GM18526 (cell line): Measurements from ENCODE around the gene FTO.

Experiments
- POLR2A ChIP-seq: IDR thresholded peaks from 3 replicates; pipeline ENCODE4 v1.6.1; 2011; ENCODE audit not compliant: insufficient read length; ENCODE audit errors: extremely low read depth

The FTO gene

GRCh38 chr16:54048586-54049495, 344.9 kb downstream of the FTO start:
- no peak for TF ChIP-seq POLR2A

GRCh38 chr16:54049591-54050458, 345.9 kb downstream of the FTO start:
- TF ChIP-seq POLR2A: no peak

GRCh38 chr16:54050459-54051210, 346.7 kb downstream of the FTO start:
- no peak for TF ChIP-seq POLR2A

- no peak for TF ChIP-seq POLR2A
Measured at GRCh38 chr16:54051821-54052220, 347.9 kb downstream of the FTO start.

GRCh38 chr16:54052271-54052670, 348.3 kb downstream of the FTO start:
- TF ChIP-seq POLR2A: no peak

GRCh38 chr16:54053891-54054820, 350.2 kb downstream of the FTO start:
- TF ChIP-seq POLR2A: no peak

GRCh38 chr16:54055191-54055590, 351.2 kb downstream of the FTO start:
- no peak for TF ChIP-seq POLR2A

GRCh38 chr16:54055864-54056263, 351.9 kb downstream of the FTO start:
- TF ChIP-seq POLR2A: no peak

- no peak for TF ChIP-seq POLR2A
Measured at GRCh38 chr16:54056921-54057320, 353.0 kb downstream of the FTO start.

- no peak for TF ChIP-seq POLR2A
Measured at GRCh38 chr16:54059319-54059718, 355.4 kb downstream of the FTO start.

GRCh38 chr16:54060599-54061421, 356.9 kb downstream of the FTO start:
- no peak for TF ChIP-seq POLR2A

GRCh38 chr16:54061454-54061853, 357.5 kb downstream of the FTO start:
- TF ChIP-seq POLR2A: no peak

GRCh38 chr16:54062361-54063278, 358.7 kb downstream of the FTO start:
- no peak for TF ChIP-seq POLR2A
